ENCODE data around the gene FGF8.

Gene FGF8

GRCh38 chr10:101773923-101774588 is 1.9 kb downstream of the FGF8 start:
- Histone ChIP-seq H3K36me3 (replicated peaks; ENCODE audit: low read depth, low read length) (no peaks in the 10 kb centered on the region), H3K79me2 (ENCODE audit: low read length) (no peaks in the 10 kb centered on the region), H3K4me2 (ENCODE audit: low read length) (no peak overlapping the region), H3K9me3 (ENCODE audit: insufficient read depth, low read length) (no peaks in the 10 kb centered on the region), H3K4me1 (ENCODE audit: low read length) (peaks cover 9% of the 10 kb centered on the region), H3K27me3 (ENCODE audit: low read depth, low read length) (no peaks in the 10 kb centered on the region), H4K20me1 (ENCODE audit: insufficient read depth, low read length) (no peaks in the 10 kb centered on the region), H3K27ac (ENCODE audit: low read length) (no peak overlapping the region), H3K4me3 (ENCODE audit: low read length) (no peak overlapping the region), H3K9ac (ENCODE audit: low read length) (no peak overlapping the region), H2AFZ (ENCODE audit: low read depth, low read length) (no peak overlapping the region)
- no peak for TF ChIP-seq EZH2phosphoT487 (IDR thresholded peaks at IDR 0.05; ENCODE audit: low read depth)
- TF ChIP-seq, protein P1, sequence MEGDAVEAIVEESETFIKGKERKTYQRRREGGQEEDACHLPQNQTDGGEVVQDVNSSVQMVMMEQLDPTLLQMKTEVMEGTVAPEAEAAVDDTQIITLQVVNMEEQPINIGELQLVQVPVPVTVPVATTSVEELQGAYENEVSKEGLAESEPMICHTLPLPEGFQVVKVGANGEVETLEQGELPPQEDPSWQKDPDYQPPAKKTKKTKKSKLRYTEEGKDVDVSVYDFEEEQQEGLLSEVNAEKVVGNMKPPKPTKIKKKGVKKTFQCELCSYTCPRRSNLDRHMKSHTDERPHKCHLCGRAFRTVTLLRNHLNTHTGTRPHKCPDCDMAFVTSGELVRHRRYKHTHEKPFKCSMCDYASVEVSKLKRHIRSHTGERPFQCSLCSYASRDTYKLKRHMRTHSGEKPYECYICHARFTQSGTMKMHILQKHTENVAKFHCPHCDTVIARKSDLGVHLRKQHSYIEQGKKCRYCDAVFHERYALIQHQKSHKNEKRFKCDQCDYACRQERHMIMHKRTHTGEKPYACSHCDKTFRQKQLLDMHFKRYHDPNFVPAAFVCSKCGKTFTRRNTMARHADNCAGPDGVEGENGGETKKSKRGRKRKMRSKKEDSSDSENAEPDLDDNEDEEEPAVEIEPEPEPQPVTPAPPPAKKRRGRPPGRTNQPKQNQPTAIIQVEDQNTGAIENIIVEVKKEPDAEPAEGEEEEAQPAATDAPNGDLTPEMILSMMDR (IDR thresholded peaks at IDR 0.05; ENCODE audit: low read depth, low read length) = no peak

DNA sequence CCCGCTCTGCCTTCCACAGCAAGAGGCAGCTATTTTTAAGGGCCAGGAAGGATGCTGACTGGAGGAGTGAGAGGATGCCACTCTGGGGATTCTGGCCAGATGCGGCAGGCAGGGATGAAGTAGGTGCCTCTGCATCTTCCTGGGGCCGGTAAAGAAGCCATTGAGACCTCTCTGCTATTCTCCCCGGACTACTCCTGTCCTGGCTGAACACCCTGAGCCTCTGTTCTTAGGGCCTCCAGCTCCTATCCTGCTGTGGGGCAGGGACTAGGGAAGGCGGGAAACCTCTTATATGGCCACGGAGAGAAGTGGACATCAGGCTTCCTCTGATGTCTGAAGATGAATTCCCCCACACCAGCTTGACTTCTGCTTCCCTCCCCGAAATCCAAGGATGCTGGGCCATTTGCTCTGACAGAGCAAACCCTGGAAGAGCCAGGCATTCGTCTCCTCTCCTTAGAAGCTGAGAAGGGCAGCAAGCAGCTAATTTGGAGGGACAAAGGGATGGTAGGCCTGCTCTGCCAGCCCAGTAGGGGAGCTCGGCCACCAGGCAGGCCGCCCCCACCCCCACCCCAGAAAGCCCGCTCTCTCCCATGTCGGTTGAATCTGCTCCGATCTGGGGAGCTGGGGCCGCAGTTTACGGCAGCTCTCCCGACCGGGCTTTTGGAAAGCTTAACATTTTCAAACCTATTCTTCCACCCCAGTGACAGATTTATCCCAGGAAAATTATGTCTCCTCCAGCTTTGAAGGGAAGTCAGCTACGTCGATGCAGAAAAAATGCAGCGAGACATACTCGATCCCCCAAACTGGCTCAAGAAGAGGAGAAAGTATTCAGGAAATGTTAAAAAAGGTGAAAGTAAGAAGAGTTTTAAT is 2.8 kb downstream of the FGF8 start:
- H3K4me3 ChIP-seq (ENCODE audit: low read length) = no peak overlapping the region
- H3K4me1 ChIP-seq (ENCODE audit: low read length) = no peaks in the 10 kb centered on the region
- no peak overlapping the region for H2AFZ ChIP-seq (ENCODE audit: low read depth, low read length)
- H3K79me2 ChIP-seq (ENCODE audit: low read length) = no peaks in the 10 kb centered on the region
- no peaks in the 10 kb centered on the region for H3K27me3 ChIP-seq (ENCODE audit: low read depth, low read length)
- H3K9me3 ChIP-seq (ENCODE audit: insufficient read depth, low read length) = no peaks in the 10 kb centered on the region
- TF ChIP-seq, protein P1 (IDR thresholded peaks at IDR 0.05; ENCODE audit: low read depth, low read length) = no peak
- TF ChIP-seq EZH2phosphoT487 (IDR thresholded peaks at IDR 0.05; ENCODE audit: low read depth) = no peak
- no peak overlapping the region for H3K9ac ChIP-seq (ENCODE audit: low read length)
- H3K36me3 ChIP-seq (replicated peaks; ENCODE audit: low read depth, low read length) = no peaks in the 10 kb centered on the region
- H4K20me1 ChIP-seq (ENCODE audit: insufficient read depth, low read length) = no peaks in the 10 kb centered on the region
- no peak overlapping the region for H3K27ac ChIP-seq (ENCODE audit: low read length)
- H3K4me2 ChIP-seq (ENCODE audit: low read length) = no peak overlapping the region

GRCh38 chr10:101772017-101772894 is 3.7 kb downstream of the FGF8 start:
- no peaks in the 10 kb centered on the region for H3K79me2 ChIP-seq (ENCODE audit: low read length)
- no peaks in the 10 kb centered on the region for H3K27me3 ChIP-seq (ENCODE audit: low read depth, low read length)
- no peak overlapping the region for H3K4me3 ChIP-seq (ENCODE audit: low read length)
- H3K9me3 ChIP-seq (ENCODE audit: insufficient read depth, low read length) = no peaks in the 10 kb centered on the region
- no peak overlapping the region for H2AFZ ChIP-seq (ENCODE audit: low read depth, low read length)
- H3K36me3 ChIP-seq (replicated peaks; ENCODE audit: low read depth, low read length) = no peaks in the 10 kb centered on the region
- H3K4me1 ChIP-seq (ENCODE audit: low read length) = no peaks in the 10 kb centered on the region
- no peak overlapping the region for H3K27ac ChIP-seq (ENCODE audit: low read length)
- no peaks in the 10 kb centered on the region for H4K20me1 ChIP-seq (ENCODE audit: insufficient read depth, low read length)
- no peak for TF ChIP-seq EZH2phosphoT487 (IDR thresholded peaks at IDR 0.05; ENCODE audit: low read depth)
- TF ChIP-seq, protein P1 (IDR thresholded peaks at IDR 0.05; ENCODE audit: low read depth, low read length) = no peak
- H3K4me2 ChIP-seq (ENCODE audit: low read length) = no peak overlapping the region
- no peak overlapping the region for H3K9ac ChIP-seq (ENCODE audit: low read length)
